NCI-H345 (cell line): ENCODE data around the gene SMURF1.
"Not testable (repeated sequence)": the region's sequence is repeated elsewhere in the genome, so short reads cannot be mapped to it uniquely, and the experiment has no call there.

Experiments used
- DNase-seq: peaks from one replicate; lab custom pipeline; 2025; lab: John Stamatoyannopoulos, UW

SMURF1 gene

GRCh38 chr7:99121496-99122021 lies 22.3 kb downstream of the SMURF1 start:
- DNase-seq: no peak

GRCh38 chr7:99120916-99121315 lies 23.0 kb downstream of the SMURF1 start:
- DNase-seq: no peak

GRCh38 chr7:99120501-99120900 lies 23.4 kb downstream of the SMURF1 start:
- no peak for DNase-seq

- DNase-seq: no peak
These were observed 25.8 kb downstream of the SMURF1 start for GRCh38 chr7:99118077-99118476.

- no peak for DNase-seq
These were observed 27.8 kb downstream of the SMURF1 start for GRCh38 chr7:99116144-99116543.

GRCh38 chr7:99115379-99115778 lies 28.5 kb downstream of the SMURF1 start:
- no peak for DNase-seq

- DNase-seq: no peak
These were observed 30.9 kb downstream of the SMURF1 start for GRCh38 chr7:99112979-99113378.

- DNase-seq: no peak
These were observed 31.8 kb downstream of the SMURF1 start for GRCh38 chr7:99112097-99112496.

GRCh38 chr7:99111591-99111990 lies 32.3 kb downstream of the SMURF1 start:
- DNase-seq: no peak

GRCh38 chr7:99109108-99110051 lies 34.5 kb downstream of the SMURF1 start:
- DNase-seq: no peak

- DNase-seq: no peak
These were observed 35.3 kb downstream of the SMURF1 start for GRCh38 chr7:99108613-99109012.

- no peak for DNase-seq
These were observed 37.1 kb downstream of the SMURF1 start for GRCh38 chr7:99106821-99107241.

- no peak for DNase-seq
These were observed 37.5 kb downstream of the SMURF1 start for GRCh38 chr7:99106411-99106810.

GRCh38 chr7:99105756-99106155 lies 38.2 kb downstream of the SMURF1 start:
- no peak for DNase-seq

- DNase-seq: no peak
These were observed 39.3 kb downstream of the SMURF1 start for GRCh38 chr7:99104631-99105030.

- not testable (repeated sequence) for DNase-seq
These were observed 40.1 kb downstream of the SMURF1 start for GRCh38 chr7:99103836-99104235.

GRCh38 chr7:99102809-99103690 lies 40.9 kb downstream of the SMURF1 start:
- DNase-seq: no peak

GRCh38 chr7:99102361-99102760 lies 41.5 kb downstream of the SMURF1 start:
- no peak for DNase-seq

GRCh38 chr7:99101516-99101915 lies 42.4 kb downstream of the SMURF1 start:
- DNase-seq: not testable (repeated sequence)

- DNase-seq: no peak
These were observed 44.3 kb downstream of the SMURF1 start for GRCh38 chr7:99099499-99100077.

- no peak for DNase-seq
These were observed 44.9 kb downstream of the SMURF1 start for GRCh38 chr7:99098824-99099498.
